GM12878 (cell line): ENCODE measurements around the gene ZNF436. TPM values are rescaled to one million over a fixed set of nuclear protein-coding genes. Genes with fewer than 3 reads are reported as not detected.

Experiments
- BCL3 ChIP-seq: IDR thresholded peaks from 2 replicates; pipeline ENCODE4 v1.6.1; 2011; ENCODE audit warnings: borderline replicate concordance, low read depth, mild to moderate bottlenecking, moderate library complexity, low read length; ENCODE audit not compliant: insufficient read depth, poor library complexity, severe bottlenecking
- CHD2 ChIP-seq: IDR thresholded peaks from 2 replicates; pipeline ENCODE4 v1.6.1; 2011; ENCODE audit warnings: low read depth, low read length, improper control_type of control experiment, borderline replicate concordance
- CREM ChIP-seq: IDR thresholded peaks from 2 replicates; pipeline ENCODE4 v1.6.1; 2014; ENCODE audit warnings: antibody characterized with exemption, low read depth
- EED ChIP-seq: sonication (generic); IDR thresholded peaks from 2 replicates; pipeline ENCODE4 v1.6.1; 2016; ENCODE audit warnings: antibody characterized with exemption, low read depth
- EP300 ChIP-seq, 2 experiments: fragments of 150-350 bp in 1 of 2; IDR thresholded peaks; 2 replicates each; pipeline ENCODE4 v1.6.1; 2011 to 2012; ENCODE audit warnings: low read depth in 2 of 2, low read length in 2 of 2, borderline replicate concordance in 1 of 2, improper control_type of control experiment in 1 of 2, inconsistent platforms in 1 of 2; ENCODE audit not compliant: control insufficient read depth in 1 of 2
- HDGF ChIP-seq: fragments of 450-650 bp; IDR thresholded peaks from 2 replicates; pipeline ENCODE4 v1.6.1; 2016; ENCODE audit warnings: antibody characterized with exemption
- IKZF1 ChIP-seq: fragments of 450-650 bp; conservative IDR thresholded peaks from 2 replicates; pipeline ENCODE4 v1.6.1; 2017; ENCODE audit warnings: antibody characterized with exemption, mild to moderate bottlenecking
- IRF3 ChIP-seq: fragments of 450-650 bp; IDR thresholded peaks from 2 replicates; pipeline ENCODE4 v1.6.1; 2014; ENCODE audit warnings: mild to moderate bottlenecking
- KLF5 ChIP-seq: fragments of 450-650 bp; IDR thresholded peaks from 2 replicates; pipeline ENCODE4 v1.6.1; 2014; ENCODE audit warnings: mild to moderate bottlenecking; ENCODE audit not compliant: partially characterized antibody
- NR2C1 ChIP-seq: fragments of 450-650 bp; IDR thresholded peaks from 2 replicates; pipeline ENCODE4 v1.6.1; 2017; ENCODE audit warnings: antibody characterized with exemption, mild to moderate bottlenecking, moderate library complexity
- PKNOX1 ChIP-seq: fragments of 450-650 bp; IDR thresholded peaks from 2 replicates; pipeline ENCODE4 v1.6.1; 2016; ENCODE audit warnings: mild to moderate bottlenecking
- REST ChIP-seq: IDR thresholded peaks from 2 replicates; pipeline ENCODE4 v1.6.1; 2012; ENCODE audit warnings: mild to moderate bottlenecking, low read depth, low read length
- YBX1 ChIP-seq: fragments of 450-650 bp; IDR thresholded peaks from 2 replicates; pipeline ENCODE4 v1.6.1; 2016; ENCODE audit warnings: antibody characterized with exemption
- ZNF384 ChIP-seq: IDR thresholded peaks from 2 replicates; pipeline ENCODE4 v1.6.1; 2012; ENCODE audit warnings: low read depth, mild to moderate bottlenecking, low read length, improper control_type of control experiment, borderline replicate concordance
- ZNF592 ChIP-seq: fragments of 450-650 bp; IDR thresholded peaks from 2 replicates; pipeline ENCODE4 v1.6.1; 2017; ENCODE audit warnings: mild to moderate bottlenecking, moderate library complexity
- polyA plus RNA-seq, 11 experiments: library from polyadenylated mRNA; depleted of rRNA in 4 of 11; unstranded in 6 of 11; stranded (reverse) in 5 of 11; fragments of >200 nt; fragmentation: Nextera tagmentation in 4 of 11; fragmentation: Illumina TruSeq in 1 of 11; extraction: Ambion mirVana in 4 of 11; extraction: Trizol in 1 of 11; gene quantifications; 1 replicate in 1 of 11; 2 replicates in 10 of 11; pipeline versions ENCODE4 v1.2.1 to v1.2.3, GENCODE V29; 2011 to 2016; ENCODE audit warnings: inconsistent platforms in 2 of 11, missing spikeins in 2 of 11, low read depth in 1 of 11
- total RNA-seq, 4 experiments: library from RNA; depleted of rRNA in 3 of 4; stranded (reverse); fragments of >200 nt in 3 of 4; fragmentation: Illumina TruSeq in 1 of 4; extraction: Trizol in 1 of 4; gene quantifications; 2 replicates each; pipeline versions ENCODE4 v1.2.1 to v1.2.3, GENCODE V29; 2013 to 2021

The ZNF436 gene
- total and polyA plus RNA-seq, 10 of the 15 experiments (the other 5 are each of a cell fraction or from before 2014, with no cell fraction given) = 0.85 to 4.7 (median 3.0) TPM

- peak; percentile 99 for TF ChIP-seq PKNOX1
- TF ChIP-seq HDGF = peak; percentile 84; the same call in 1 of the 2 replicates
- peak; percentile 85 for TF ChIP-seq CREM
- peak; percentile 57 for TF ChIP-seq NR2C1
- TF ChIP-seq YBX1 = no peak
- peak; percentile 15; the same call in 1 of the 2 replicates for TF ChIP-seq REST
- TF ChIP-seq BCL3 = peak; percentile 41
- no peak for TF ChIP-seq EP300 (IDR thresholded peaks at IDR 0.05; ENCODE audit: borderline replicate concordance in 1 of 2, control insufficient read depth in 1 of 2, low read depth in 2 of 2, low read length in 2 of 2)
- peak; percentile 62; the same call in 1 of the 2 replicates for TF ChIP-seq IKZF1
- TF ChIP-seq EED = 0 out of 2 replicates have a peak, but pooled peaks have one; percentile 4
- TF ChIP-seq IRF3 = peak; percentile 86
- TF ChIP-seq ZNF384 = no peak
- TF ChIP-seq CHD2 = peak; percentile 93
- peak; percentile 25 for TF ChIP-seq KLF5
- peak; percentile 23; the same call in 1 of the 2 replicates for TF ChIP-seq ZNF592
Observed at GRCh38 chr1:23344111-23344986, 25.3 kb downstream of the ZNF436 start, which contains the start of gene HNRNPR (continued).
